Measurements from ENCODE around the gene TMEM44.
A peak's percentile ranks its signal among the peaks of the same experiment; 100 is the strongest.

The TMEM44 gene

DNA sequence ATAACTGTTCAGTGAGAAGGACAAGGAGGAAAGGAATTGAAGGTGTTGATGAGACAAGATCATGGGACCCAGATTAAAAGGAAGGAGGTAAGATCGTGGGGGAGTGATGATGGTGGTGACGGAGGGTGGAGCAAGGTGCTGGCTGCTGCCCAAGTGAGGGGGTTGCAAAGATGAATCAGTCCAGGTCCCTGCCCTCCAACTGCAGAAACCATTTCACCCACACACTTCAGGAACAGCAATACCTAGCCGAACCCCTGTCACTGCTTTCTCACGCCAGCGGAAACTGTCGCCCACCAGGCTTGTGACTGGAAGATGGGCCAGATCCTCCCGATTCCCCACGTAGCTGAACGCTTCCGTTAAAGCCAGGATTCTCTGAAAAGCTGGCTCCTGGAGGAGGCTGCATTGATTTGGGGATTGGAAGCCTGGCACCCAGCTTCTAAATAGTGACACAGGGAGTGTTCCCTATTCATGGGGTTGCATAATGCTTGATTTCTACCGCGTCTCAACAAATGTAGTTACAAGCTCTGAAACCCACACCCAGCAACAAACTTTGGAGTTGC is 41.9 kb upstream of the TMEM44 start:
- no peak overlapping the region for H3K4me3 ChIP-seq (replicated peaks in 1 of 2; ENCODE audit: low read depth in 2 of 2, low read length in 2 of 2)
- TF ChIP-seq, protein P1, sequence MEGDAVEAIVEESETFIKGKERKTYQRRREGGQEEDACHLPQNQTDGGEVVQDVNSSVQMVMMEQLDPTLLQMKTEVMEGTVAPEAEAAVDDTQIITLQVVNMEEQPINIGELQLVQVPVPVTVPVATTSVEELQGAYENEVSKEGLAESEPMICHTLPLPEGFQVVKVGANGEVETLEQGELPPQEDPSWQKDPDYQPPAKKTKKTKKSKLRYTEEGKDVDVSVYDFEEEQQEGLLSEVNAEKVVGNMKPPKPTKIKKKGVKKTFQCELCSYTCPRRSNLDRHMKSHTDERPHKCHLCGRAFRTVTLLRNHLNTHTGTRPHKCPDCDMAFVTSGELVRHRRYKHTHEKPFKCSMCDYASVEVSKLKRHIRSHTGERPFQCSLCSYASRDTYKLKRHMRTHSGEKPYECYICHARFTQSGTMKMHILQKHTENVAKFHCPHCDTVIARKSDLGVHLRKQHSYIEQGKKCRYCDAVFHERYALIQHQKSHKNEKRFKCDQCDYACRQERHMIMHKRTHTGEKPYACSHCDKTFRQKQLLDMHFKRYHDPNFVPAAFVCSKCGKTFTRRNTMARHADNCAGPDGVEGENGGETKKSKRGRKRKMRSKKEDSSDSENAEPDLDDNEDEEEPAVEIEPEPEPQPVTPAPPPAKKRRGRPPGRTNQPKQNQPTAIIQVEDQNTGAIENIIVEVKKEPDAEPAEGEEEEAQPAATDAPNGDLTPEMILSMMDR (IDR thresholded peaks at IDR 0.05; ENCODE audit: low read depth, low read length), result no peak
- DNase-seq (ENCODE audit: low read depth in 2 of 2), result peak in 1 of 2 donors; percentile 17

DNA sequence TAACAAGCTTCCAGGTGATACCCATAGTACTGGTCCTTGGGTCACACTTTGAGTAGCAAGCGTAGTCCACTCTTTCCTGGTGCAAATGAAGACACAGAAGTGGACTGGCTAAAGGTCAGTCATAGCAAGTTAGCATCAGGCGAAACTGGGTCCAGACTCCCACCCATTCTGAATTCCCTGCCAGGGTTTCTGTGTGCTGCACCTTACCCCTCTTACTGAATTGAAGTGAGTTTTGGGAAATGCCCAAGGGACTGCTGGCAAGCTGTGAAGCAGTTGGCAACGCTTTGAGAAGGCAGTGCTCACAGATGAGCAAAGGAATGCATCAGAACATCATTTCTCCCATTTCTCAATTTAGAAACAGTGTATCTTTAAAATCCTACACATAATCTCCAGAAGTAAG is 40.5 kb upstream of the TMEM44 start:
- peak; percentile 15 to 30 for DNase-seq (ENCODE audit: low read depth in 2 of 2)
- TF ChIP-seq, protein P1 (IDR thresholded peaks at IDR 0.05; ENCODE audit: low read depth, low read length), result no peak
- no peak overlapping the region for H3K4me3 ChIP-seq (replicated peaks in 1 of 2; ENCODE audit: low read depth in 2 of 2, low read length in 2 of 2)

DNA sequence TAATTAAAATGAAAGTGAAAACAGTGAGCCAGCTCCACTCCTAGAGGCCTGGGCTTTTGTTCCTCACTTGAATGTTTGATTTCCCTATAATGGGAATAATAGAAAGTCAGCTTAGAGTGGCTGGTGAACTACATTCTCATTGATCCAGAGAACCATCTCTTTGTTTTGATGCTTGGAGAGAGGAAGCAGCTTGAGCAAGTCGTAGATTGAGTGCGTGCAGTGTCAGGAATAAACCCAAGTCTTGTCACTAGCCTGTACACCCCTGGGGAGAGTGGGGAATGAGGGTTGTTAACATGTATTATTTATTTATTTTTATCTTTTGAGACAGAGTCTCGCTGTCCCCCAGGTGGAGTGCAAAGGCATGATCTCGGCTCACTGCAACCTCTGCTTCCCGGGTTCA is 39.7 kb upstream of the TMEM44 start:
- H3K4me3 ChIP-seq (replicated peaks in 1 of 2; ENCODE audit: low read depth in 2 of 2, low read length in 2 of 2), result peak overlapping the region; percentile 88 to 97
- TF ChIP-seq, protein P1 (IDR thresholded peaks at IDR 0.05; ENCODE audit: low read depth, low read length), result no peak
- DNase-seq (ENCODE audit: low read depth in 2 of 2), result peak; percentile 18 to 35

DNA sequence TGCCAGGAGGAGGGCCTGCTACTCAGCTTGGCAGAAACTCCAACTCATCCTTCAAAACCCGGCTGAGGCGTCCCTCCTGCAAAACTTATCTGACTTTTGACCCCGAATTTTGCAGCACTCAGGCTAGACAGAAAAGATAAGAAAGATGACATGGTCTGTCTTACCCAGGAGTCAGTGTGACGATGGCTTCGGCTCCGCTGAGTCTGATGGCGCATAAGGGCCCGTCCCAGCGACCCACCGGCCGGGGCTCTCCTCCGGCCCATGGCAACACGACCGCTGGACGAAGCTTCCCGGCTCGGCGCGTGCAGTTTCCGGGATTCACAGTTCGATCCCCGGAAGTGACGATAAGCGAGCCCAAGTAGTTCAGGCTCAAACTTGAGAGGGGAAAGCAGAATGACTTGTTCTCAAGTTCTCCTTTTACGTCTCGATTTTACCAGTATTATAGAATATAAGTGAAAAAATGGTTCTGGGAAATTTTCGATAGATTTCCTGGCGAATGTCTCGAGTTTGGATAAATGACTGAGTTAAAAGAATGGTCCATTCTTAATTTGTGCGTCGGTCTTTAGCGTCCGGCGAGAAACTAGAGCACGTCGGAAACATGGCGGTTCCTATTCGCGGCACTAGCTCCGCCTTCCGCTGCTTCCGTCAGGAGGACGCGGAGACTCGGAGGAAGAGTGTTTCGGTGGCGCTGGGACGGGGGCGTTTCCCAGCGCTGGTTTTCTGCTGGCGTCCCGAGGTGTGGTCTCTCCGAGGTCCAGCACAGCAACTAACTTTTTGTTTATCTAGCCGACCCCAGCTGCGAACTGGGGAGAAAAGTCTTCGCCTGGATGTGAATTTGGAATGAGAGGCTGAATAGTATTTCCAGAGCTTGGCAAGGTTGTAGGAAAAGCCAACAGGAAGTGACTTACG is 38.9 kb upstream of the TMEM44 start, which contains the start of gene LSG1:
TSS of gene LSG1 (minus strand) at position 292 of the 909 bp plus-strand sequence. CDS start at position 263, 29 bp downstream.
- DNase-seq (ENCODE audit: low read depth in 2 of 2), result peak; percentile 98 to 99
- TF ChIP-seq, protein P1 (IDR thresholded peaks at IDR 0.05; ENCODE audit: low read depth, low read length), result no peak
- H3K4me3 ChIP-seq (replicated peaks in 1 of 2; ENCODE audit: low read depth in 2 of 2, low read length in 2 of 2), result peak within 1 kb of the TSS; percentile 88 to 97

DNA sequence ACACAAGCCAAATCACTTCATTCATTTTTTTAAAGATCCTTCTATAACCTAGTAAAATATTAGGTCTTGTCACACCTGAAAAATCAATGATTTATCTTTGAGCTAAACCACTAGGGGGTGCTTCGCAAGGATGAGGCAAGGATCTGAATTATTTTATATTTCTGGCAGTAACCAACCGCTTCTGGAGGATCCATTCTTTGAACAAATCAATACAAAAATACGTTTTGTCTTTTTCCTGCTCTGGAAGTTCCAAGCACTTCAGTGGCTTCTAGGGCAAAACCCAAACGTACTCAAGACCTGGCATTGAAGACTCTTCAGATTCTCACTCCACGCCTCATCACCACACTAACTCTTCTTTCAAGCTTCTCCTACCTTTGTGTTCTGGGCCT is 38.3 kb upstream of the TMEM44 start:
- H3K4me3 ChIP-seq (replicated peaks in 1 of 2; ENCODE audit: low read depth in 2 of 2, low read length in 2 of 2), result peak overlapping the region; percentile 88 to 97
- DNase-seq (ENCODE audit: low read depth in 2 of 2), result peak; percentile 54 to 64
- TF ChIP-seq, protein P1 (IDR thresholded peaks at IDR 0.05; ENCODE audit: low read depth, low read length), result peak; percentile 64

DNA sequence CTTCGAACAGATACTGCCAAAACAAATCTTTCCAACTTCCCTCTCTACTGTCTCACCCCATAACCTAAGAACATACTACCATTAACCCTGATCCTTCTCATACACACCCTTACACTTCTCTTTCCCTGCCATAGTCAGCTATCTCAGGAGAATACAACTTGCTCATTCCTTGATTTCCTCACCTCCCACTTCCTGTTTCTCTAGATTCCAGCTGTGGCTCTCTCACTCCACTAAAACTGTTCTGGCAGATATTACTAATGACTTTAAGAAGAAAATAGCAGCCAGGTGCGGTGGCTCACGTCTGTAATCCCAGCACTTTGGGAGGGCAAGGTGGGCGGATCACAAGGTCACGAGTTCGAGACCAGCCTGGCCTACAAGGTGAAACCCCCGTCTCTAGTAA is 34.1 kb upstream of the TMEM44 start:
- peak; percentile 48 to 63 for DNase-seq (ENCODE audit: low read depth in 2 of 2)
- no peak overlapping the region for H3K4me3 ChIP-seq (replicated peaks in 1 of 2; ENCODE audit: low read depth in 2 of 2, low read length in 2 of 2)
- TF ChIP-seq, protein P1 (IDR thresholded peaks at IDR 0.05; ENCODE audit: low read depth, low read length), result no peak

All from cardiac fibroblast (primary cell).